ENCODE results near the gene TMPRSS6. TPM values are rescaled to one million over a fixed set of nuclear protein-coding genes. Genes with fewer than 3 reads are reported as not detected.

TMPRSS6 gene
- total RNA-seq, 1 experiment from 2014 or later = 0.39 TPM

DNA sequence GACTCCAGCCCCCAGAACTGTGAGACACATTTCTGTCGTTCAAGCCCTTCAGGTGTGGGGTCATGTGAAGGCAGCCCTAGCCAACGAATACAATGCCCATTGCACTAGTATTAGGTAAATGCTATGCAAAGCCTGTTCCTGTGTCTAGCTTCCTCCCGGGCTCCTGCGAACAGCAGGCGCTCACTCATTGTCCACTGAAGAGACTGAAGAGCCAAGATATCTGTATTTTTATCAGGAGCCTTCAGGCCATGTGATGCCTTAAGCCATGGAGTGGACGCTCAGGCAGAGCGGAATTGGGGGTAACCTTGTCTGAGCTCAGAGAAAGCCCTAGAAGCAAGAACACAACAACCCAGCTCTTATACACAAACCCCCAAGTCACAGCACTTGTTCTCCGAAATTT is 4.2 kb upstream of the TMPRSS6 start:
- no TSS peak for BruUV-seq (replicated peaks)
- Histone ChIP-seq H3K9me3 (ENCODE audit: control insufficient read depth in 1 of 2, insufficient read depth in 1 of 2, low read depth in 1 of 2, low read length in 2 of 2) (no peaks in the 10 kb centered on the region), H3K27me3 (ENCODE audit: insufficient read depth, low read length) (no peaks in the 10 kb centered on the region), H3K9me2 (ENCODE audit: insufficient read depth) (no peaks in the 10 kb centered on the region), H3K36me3 (ENCODE audit: control insufficient read depth in 1 of 2, insufficient read depth in 2 of 2, low read length in 2 of 2) (no peaks in the 10 kb centered on the region), H4K20me1 (ENCODE audit: insufficient read depth) (no peaks in the 10 kb centered on the region), H3K4me3 (replicated peaks in 1 of 2; ENCODE audit: low read depth in 1 of 2, low read length in 2 of 2) (no peak overlapping the region), H3K4me1 (ENCODE audit: control insufficient read depth in 1 of 2, insufficient read depth in 2 of 2, low read length in 2 of 2) (no peaks in the 10 kb centered on the region; a peak in 1 of 4 replicates), H2AFZ (ENCODE audit: low read depth, low read length, poor library complexity, severe bottlenecking) (no peak overlapping the region), H3K79me2 (ENCODE audit: insufficient read depth, low read length) (no peaks in the 10 kb centered on the region), H3K27ac (ENCODE audit: low read depth, low read length) (no peak overlapping the region), H3K4me2 (ENCODE audit: low read length) (no peak overlapping the region), H3K9ac (ENCODE audit: low read length) (no peak overlapping the region)
- POLR2A ChIA-PET = no interaction called here
- intact Hi-C loops (cut with micrococcal nuclease) = no loop called here
- CTCF ChIA-PET = no interaction called here
- no peak for DNase-seq (ENCODE audit: low read depth, low spot score)
- TF ChIP-seq FOSL1 (IDR thresholded peaks at IDR 0.05; ENCODE audit: low read depth) = no peak
- no peak for TF ChIP-seq TCF7L2 (IDR thresholded peaks at IDR 0.05; ENCODE audit: borderline replicate concordance, extremely low read depth, insufficient read depth, insufficient read length)
- no peak for TF ChIP-seq ZNF274 (IDR thresholded peaks at IDR 0.05; ENCODE audit: low read depth, low read length)
- TF ChIP-seq, protein P1, sequence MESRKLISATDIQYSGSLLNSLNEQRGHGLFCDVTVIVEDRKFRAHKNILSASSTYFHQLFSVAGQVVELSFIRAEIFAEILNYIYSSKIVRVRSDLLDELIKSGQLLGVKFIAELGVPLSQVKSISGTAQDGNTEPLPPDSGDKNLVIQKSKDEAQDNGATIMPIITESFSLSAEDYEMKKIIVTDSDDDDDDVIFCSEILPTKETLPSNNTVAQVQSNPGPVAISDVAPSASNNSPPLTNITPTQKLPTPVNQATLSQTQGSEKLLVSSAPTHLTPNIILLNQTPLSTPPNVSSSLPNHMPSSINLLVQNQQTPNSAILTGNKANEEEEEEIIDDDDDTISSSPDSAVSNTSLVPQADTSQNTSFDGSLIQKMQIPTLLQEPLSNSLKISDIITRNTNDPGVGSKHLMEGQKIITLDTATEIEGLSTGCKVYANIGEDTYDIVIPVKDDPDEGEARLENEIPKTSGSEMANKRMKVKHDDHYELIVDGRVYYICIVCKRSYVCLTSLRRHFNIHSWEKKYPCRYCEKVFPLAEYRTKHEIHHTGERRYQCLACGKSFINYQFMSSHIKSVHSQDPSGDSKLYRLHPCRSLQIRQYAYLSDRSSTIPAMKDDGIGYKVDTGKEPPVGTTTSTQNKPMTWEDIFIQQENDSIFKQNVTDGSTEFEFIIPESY (IDR thresholded peaks at IDR 0.05; ENCODE audit: extremely low read depth, insufficient replicate concordance, low read length) = no peak
- TF ChIP-seq ZFX (IDR thresholded peaks at IDR 0.05) = no peak
- TF ChIP-seq, protein P2, sequence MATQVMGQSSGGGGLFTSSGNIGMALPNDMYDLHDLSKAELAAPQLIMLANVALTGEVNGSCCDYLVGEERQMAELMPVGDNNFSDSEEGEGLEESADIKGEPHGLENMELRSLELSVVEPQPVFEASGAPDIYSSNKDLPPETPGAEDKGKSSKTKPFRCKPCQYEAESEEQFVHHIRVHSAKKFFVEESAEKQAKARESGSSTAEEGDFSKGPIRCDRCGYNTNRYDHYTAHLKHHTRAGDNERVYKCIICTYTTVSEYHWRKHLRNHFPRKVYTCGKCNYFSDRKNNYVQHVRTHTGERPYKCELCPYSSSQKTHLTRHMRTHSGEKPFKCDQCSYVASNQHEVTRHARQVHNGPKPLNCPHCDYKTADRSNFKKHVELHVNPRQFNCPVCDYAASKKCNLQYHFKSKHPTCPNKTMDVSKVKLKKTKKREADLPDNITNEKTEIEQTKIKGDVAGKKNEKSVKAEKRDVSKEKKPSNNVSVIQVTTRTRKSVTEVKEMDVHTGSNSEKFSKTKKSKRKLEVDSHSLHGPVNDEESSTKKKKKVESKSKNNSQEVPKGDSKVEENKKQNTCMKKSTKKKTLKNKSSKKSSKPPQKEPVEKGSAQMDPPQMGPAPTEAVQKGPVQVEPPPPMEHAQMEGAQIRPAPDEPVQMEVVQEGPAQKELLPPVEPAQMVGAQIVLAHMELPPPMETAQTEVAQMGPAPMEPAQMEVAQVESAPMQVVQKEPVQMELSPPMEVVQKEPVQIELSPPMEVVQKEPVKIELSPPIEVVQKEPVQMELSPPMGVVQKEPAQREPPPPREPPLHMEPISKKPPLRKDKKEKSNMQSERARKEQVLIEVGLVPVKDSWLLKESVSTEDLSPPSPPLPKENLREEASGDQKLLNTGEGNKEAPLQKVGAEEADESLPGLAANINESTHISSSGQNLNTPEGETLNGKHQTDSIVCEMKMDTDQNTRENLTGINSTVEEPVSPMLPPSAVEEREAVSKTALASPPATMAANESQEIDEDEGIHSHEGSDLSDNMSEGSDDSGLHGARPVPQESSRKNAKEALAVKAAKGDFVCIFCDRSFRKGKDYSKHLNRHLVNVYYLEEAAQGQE (IDR thresholded peaks at IDR 0.05; ENCODE audit: low read depth) = no peak
- no peak for TF ChIP-seq EZH2 (IDR thresholded peaks at IDR 0.05)
- TF ChIP-seq POLR2A (IDR thresholded peaks at IDR 0.05; ENCODE audit: borderline replicate concordance, extremely low read depth, insufficient read depth, insufficient read length) = no peak
- no peak for TF ChIP-seq JUND (IDR thresholded peaks at IDR 0.05)
- TF ChIP-seq ELF1 (IDR thresholded peaks at IDR 0.05; ENCODE audit: borderline replicate concordance, low read depth) = no peak
- RAD21 ChIA-PET (ENCODE audit: low non-redundant PET in 1 of 2, low total read pairs in 2 of 2, uncharacterized antibody in 2 of 2, unreplicated experiment in 2 of 2) = no interaction called here
- no peak for ATAC-seq

All from HCT116 (cell line).